C4-2B (cell line): ENCODE results near the gene RSPH10B.
"Not testable (repeated sequence)": the region's sequence is repeated elsewhere in the genome, so short reads cannot be mapped to it uniquely, and the experiment has no call there.

Experiments
- H3K27ac ChIP-seq: fragments of 450-650 bp; 2 replicates; pipeline ENCODE4 v1.5.1; 2017
- ZFX ChIP-seq: fragments of 450-650 bp; IDR thresholded peaks from 2 replicates; pipeline ENCODE4 v1.6.1; 2017
- TF ChIP-seq, protein P1 (sequence below): fragments of 450-650 bp; conservative IDR thresholded peaks from 2 replicates; pipeline ENCODE4 v1.5.1; 2017; ENCODE audit warnings: mild to moderate bottlenecking

Gene RSPH10B

DNA sequence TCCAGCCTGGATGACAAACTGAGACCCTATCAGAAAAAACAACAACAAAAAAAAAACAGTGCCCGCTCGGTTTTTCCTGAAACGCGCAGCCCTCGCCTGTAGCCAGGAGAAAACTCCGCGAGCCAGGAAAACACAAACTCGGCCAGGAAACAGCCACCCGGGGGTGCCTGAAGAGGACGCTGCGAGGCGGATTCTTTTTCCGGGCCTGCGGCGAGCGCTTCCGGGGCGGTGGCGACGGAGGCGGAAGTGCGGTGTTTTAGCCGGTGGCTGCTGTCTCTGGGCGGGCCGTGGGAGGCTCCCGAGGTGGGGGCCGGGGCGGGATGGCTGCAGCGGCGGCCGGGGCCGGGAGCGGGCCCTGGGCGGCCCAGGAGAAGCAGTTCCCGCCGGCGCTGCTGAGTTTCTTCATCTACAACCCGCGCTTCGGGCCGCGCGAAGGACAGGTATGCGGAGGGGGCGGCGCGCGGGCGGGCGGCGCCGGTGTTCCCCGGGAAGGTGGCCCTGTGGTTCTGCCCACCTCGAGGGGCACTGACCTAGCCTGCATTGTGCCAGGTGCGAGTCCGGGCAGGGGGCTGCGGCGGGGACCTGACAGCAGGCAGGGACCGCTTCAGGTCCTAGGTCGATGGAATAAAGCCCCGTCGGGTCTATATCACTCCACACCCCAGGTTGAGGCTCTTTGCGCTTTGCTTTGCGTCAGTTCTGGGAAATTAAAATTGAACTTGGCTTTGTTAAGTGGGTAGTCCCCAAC is 71.8 kb downstream of the RSPH10B start, which contains the start of gene CCZ1:
Gene CCZ1 (plus strand): TSS at position 254 of the 745 bp plus-strand sequence. CDS start 67 bp downstream, at position 321.
- H3K27ac ChIP-seq = not testable (repeated sequence)

DNA sequence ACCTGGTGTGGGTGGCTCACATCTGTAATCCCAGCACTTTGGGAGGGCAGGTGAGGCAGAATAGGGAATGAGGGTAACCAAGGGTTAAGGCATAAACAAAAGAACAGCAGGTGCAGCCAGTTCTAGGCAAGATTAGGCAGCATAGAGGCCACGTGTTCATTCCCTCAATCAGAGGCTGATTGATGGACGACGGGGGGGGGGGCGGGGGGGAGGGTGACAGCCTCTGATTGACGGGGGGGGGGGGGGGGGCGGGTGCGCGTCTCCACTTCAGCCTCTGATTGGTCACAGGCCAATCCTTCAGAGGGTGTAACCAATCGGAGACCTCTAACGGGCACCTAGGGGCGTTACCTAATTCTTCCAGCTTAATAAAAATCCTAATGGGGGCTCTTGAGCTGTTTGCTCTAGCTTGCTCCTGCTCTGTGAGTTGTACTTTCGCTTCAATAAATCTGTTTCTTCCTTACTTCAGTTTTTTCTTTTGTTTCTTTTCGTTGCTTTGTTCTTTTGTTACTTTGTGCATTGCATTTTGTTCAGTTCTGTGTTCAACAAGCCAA is 73.0 kb downstream of the RSPH10B start:
- not testable (repeated sequence) for H3K27ac ChIP-seq

DNA sequence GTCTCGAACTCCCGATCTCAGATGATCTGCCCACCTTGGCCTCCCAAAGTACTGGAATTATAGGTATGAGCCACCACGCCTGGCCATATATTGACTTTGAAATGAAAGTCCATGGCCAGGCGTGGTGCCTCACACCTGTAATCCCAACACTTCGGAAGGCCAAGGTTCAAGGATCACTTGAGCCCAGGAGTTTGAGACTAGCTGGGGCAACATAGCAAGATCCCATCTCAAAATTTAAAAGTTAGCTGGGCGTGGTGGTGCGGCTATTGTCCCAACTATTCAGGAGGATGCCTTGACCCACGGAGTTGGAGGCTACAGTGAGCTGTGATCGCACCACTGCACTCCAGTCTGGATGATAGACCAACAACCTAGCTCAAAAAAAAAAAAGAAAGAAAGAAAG is 78.0 kb downstream of the RSPH10B start:
- H3K27ac ChIP-seq = no peak overlapping the region
- TF ChIP-seq ZFX = no peak
- TF ChIP-seq, protein P1, sequence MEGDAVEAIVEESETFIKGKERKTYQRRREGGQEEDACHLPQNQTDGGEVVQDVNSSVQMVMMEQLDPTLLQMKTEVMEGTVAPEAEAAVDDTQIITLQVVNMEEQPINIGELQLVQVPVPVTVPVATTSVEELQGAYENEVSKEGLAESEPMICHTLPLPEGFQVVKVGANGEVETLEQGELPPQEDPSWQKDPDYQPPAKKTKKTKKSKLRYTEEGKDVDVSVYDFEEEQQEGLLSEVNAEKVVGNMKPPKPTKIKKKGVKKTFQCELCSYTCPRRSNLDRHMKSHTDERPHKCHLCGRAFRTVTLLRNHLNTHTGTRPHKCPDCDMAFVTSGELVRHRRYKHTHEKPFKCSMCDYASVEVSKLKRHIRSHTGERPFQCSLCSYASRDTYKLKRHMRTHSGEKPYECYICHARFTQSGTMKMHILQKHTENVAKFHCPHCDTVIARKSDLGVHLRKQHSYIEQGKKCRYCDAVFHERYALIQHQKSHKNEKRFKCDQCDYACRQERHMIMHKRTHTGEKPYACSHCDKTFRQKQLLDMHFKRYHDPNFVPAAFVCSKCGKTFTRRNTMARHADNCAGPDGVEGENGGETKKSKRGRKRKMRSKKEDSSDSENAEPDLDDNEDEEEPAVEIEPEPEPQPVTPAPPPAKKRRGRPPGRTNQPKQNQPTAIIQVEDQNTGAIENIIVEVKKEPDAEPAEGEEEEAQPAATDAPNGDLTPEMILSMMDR = no peak

DNA sequence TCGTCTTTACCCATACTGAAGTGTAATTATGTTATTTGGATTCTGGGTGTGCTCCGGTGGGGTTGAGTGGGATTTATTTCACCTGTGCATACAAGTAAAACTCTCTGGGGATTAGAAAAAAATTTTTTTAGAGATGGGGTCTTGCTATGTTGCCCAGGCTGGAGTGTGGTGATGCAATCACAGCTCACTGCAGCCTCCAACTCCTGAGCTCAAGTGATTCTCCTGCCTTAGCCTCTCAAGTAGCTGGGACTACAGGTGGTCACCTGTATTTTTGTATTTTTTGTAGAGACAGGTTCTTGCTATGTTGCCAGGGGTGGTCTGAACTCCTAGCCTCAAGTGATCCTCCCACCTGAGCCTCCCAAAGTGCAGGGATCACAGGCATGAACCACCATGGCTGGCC is 80.2 kb downstream of the RSPH10B start:
- H3K27ac ChIP-seq = not testable (repeated sequence)

DNA sequence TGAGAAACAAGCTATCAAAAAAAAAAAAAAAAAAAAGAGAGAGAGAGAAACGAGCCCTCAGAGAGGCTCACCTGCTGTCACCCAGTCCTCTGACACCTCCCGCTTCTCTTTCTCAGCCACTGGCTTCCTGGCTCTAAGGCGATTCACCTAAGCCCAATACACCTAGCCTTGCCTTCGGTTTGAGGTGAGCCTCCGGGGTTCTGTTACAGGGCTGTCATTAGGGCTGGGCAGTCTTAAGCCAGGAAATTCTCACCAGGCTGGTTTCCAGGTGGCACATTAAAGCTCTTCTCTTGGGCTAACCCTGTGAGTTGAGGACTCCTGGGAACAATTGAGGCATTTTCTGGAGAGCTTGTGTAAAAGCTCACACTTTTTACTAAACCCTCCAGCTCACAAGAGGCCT is 82.5 kb downstream of the RSPH10B start:
- not testable (repeated sequence) for H3K27ac ChIP-seq

DNA sequence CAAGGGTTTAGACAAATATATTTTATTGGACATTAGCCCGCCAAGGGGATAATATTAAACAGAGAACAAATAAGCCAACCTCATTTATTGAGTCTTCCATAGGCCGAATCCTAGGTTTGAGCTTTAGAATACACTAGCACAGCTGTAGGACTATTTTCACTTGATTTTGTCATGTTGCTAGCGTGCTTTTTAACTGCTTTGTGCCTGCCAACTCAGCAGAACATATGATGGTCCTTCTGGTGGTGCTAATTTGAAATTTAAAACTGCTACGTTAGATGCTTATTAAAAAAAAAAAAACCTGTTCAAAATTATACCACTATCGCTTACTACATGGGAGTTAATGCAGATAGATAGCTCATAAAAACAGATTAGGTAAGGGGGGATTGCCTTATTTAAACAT is 86.1 kb downstream of the RSPH10B start:
- not testable (repeated sequence) for H3K27ac ChIP-seq

DNA sequence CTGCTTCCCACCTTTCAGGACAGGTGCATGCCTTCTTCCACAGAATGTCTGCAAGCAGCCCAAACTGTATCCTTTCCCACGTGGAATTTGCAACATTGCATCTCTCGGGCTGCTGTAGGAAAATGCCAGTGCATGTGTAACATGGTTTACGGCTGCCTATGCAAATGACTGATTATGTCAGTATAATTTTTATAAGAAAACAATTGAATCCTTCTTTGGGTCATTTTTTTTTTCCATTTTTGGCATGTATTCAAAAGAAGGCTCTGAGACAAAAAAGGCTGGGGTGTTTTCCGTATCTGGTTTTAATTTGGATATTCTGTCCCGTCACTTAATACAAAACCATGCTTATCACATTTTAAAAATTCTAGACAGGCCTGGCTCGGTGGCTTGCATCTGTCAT is 90.4 kb downstream of the RSPH10B start:
- H3K27ac ChIP-seq = not testable (repeated sequence)

DNA sequence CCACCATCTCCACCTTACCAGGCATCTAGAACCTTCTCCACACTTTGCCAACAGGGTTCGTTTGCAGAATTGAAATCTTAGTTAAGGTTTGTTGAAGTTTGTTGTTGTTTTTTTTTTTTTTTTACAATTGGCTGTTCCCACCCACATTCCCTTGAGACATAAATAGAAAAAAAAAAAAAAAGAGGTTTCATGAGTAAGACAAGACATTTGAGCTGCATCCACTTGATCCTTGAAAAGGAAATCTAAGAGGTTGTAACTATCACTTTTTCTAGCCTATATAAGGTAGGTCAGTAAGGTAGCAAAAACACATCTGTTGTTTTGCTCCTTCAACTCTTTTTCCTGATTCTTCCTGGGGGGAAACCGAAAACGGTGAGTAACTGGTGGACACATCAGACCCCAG is 90.9 kb downstream of the RSPH10B start:
- not testable (repeated sequence) for H3K27ac ChIP-seq
